Measurements from ENCODE around the gene CDC6.

CDC6 gene

GRCh38 chr17:40328386-40328766, 40.7 kb downstream of the CDC6 start:
- TF ChIP-seq NFIC (IDR thresholded peaks at IDR 0.05) (no peak), TAF1 (IDR thresholded peaks at IDR 0.05; ENCODE audit: low read depth) (no peak), EP300 (IDR thresholded peaks at IDR 0.05; ENCODE audit: borderline replicate concordance) (no peak), CREB1 (IDR thresholded peaks at IDR 0.05; ENCODE audit: low read depth) (no peak), CEBPB (IDR thresholded peaks at IDR 0.05) (no peak), TEAD4 (IDR thresholded peaks at IDR 0.05) (no peak), TCF12 (IDR thresholded peaks at IDR 0.05; ENCODE audit: low read depth) (no peak), FOXM1 (IDR thresholded peaks at IDR 0.05; ENCODE audit: borderline replicate concordance, low read depth) (no peak), EGR1 (IDR thresholded peaks at IDR 0.05) (no peak), RAD21 (IDR thresholded peaks at IDR 0.05; ENCODE audit: low read depth) (no peak), YY1 (IDR thresholded peaks at IDR 0.05; ENCODE audit: low read depth) (no peak), ZBTB7A (IDR thresholded peaks at IDR 0.05; ENCODE audit: low read depth) (no peak)
- TF ChIP-seq, protein P1, sequence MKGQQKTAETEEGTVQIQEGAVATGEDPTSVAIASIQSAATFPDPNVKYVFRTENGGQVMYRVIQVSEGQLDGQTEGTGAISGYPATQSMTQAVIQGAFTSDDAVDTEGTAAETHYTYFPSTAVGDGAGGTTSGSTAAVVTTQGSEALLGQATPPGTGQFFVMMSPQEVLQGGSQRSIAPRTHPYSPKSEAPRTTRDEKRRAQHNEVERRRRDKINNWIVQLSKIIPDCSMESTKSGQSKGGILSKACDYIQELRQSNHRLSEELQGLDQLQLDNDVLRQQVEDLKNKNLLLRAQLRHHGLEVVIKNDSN (IDR thresholded peaks at IDR 0.05): no peak
- TF ChIP-seq, protein P2, sequence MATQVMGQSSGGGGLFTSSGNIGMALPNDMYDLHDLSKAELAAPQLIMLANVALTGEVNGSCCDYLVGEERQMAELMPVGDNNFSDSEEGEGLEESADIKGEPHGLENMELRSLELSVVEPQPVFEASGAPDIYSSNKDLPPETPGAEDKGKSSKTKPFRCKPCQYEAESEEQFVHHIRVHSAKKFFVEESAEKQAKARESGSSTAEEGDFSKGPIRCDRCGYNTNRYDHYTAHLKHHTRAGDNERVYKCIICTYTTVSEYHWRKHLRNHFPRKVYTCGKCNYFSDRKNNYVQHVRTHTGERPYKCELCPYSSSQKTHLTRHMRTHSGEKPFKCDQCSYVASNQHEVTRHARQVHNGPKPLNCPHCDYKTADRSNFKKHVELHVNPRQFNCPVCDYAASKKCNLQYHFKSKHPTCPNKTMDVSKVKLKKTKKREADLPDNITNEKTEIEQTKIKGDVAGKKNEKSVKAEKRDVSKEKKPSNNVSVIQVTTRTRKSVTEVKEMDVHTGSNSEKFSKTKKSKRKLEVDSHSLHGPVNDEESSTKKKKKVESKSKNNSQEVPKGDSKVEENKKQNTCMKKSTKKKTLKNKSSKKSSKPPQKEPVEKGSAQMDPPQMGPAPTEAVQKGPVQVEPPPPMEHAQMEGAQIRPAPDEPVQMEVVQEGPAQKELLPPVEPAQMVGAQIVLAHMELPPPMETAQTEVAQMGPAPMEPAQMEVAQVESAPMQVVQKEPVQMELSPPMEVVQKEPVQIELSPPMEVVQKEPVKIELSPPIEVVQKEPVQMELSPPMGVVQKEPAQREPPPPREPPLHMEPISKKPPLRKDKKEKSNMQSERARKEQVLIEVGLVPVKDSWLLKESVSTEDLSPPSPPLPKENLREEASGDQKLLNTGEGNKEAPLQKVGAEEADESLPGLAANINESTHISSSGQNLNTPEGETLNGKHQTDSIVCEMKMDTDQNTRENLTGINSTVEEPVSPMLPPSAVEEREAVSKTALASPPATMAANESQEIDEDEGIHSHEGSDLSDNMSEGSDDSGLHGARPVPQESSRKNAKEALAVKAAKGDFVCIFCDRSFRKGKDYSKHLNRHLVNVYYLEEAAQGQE (IDR thresholded peaks at IDR 0.05; ENCODE audit: low read depth): no peak

- TF ChIP-seq EP300 (IDR thresholded peaks at IDR 0.05; ENCODE audit: borderline replicate concordance) (peak; percentile 59; the same call in 1 of the 2 replicates), ZBTB7A (IDR thresholded peaks at IDR 0.05; ENCODE audit: low read depth) (peak; percentile 7; the same call in 1 of the 2 replicates), FOXM1 (IDR thresholded peaks at IDR 0.05; ENCODE audit: borderline replicate concordance, low read depth) (0 out of 2 replicates have a peak, but pooled peaks have one; percentile 25), NFIC (IDR thresholded peaks at IDR 0.05) (peak; percentile 91), TEAD4 (IDR thresholded peaks at IDR 0.05) (peak; percentile 38; the same call in 1 of the 2 replicates), TCF12 (IDR thresholded peaks at IDR 0.05; ENCODE audit: low read depth) (0 out of 2 replicates have a peak, but pooled peaks have one; percentile 38), CEBPB (IDR thresholded peaks at IDR 0.05) (no peak)
- TF ChIP-seq, protein P3, sequence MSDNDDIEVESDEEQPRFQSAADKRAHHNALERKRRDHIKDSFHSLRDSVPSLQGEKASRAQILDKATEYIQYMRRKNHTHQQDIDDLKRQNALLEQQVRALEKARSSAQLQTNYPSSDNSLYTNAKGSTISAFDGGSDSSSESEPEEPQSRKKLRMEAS (IDR thresholded peaks at IDR 0.05): no peak; the same call in 1 of the 2 replicates
Measured at GRCh38 chr17:40329839-40330794, 42.4 kb downstream of the CDC6 start.

DNA sequence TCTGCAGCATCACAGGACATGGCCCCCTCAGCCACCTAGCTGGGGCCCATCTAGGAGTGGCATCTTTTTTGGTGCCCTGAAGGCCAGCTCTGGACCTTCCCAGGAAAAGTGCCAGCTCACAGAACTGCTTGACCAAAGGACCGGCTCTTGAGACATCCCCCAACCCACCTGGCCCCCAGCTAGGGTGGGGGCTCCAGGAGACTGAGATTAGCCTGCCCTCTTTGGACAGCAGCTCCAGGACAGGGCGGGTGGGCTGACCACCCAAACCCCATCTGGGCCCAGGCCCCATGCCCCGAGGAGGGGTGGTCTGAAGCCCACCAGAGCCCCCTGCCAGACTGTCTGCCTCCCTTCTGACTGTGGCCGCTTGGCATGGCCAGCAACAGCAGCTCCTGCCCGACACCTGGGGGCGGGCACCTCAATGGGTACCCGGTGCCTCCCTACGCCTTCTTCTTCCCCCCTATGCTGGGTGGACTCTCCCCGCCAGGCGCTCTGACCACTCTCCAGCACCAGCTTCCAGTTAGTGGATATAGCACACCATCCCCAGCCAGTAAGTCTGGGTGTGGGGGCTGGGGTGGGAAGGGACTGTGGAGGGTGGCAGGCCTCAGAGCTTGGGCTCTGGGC, 43.3 kb downstream of the CDC6 start:
- TF ChIP-seq TAF1 (IDR thresholded peaks at IDR 0.05; ENCODE audit: low read depth) (no peak), TCF12 (IDR thresholded peaks at IDR 0.05; ENCODE audit: low read depth) (no peak), RAD21 (IDR thresholded peaks at IDR 0.05; ENCODE audit: low read depth) (no peak)

- TF ChIP-seq ZBTB7A (IDR thresholded peaks at IDR 0.05; ENCODE audit: low read depth) (peak; percentile 97), YY1 (IDR thresholded peaks at IDR 0.05; ENCODE audit: low read depth) (no peak), TEAD4 (IDR thresholded peaks at IDR 0.05) (no peak; the same call in 1 of the 2 replicates), FOXM1 (IDR thresholded peaks at IDR 0.05; ENCODE audit: borderline replicate concordance, low read depth) (peak; percentile 46; the same call in 1 of the 2 replicates), EGR1 (IDR thresholded peaks at IDR 0.05) (peak; percentile 10; the same call in 1 of the 2 replicates), EP300 (IDR thresholded peaks at IDR 0.05; ENCODE audit: borderline replicate concordance) (peak; percentile 63; the same call in 1 of the 2 replicates), CEBPB (IDR thresholded peaks at IDR 0.05) (0 out of 2 replicates have a peak, but pooled peaks have one; percentile 1), NFIC (IDR thresholded peaks at IDR 0.05) (peak; percentile 96), RAD21 (IDR thresholded peaks at IDR 0.05; ENCODE audit: low read depth) (peak; percentile 3; the same call in 1 of the 2 replicates), TCF12 (IDR thresholded peaks at IDR 0.05; ENCODE audit: low read depth) (peak; percentile 84), TAF1 (IDR thresholded peaks at IDR 0.05; ENCODE audit: low read depth) (no peak), CREB1 (IDR thresholded peaks at IDR 0.05; ENCODE audit: low read depth) (no peak)
- TF ChIP-seq, protein P2 (IDR thresholded peaks at IDR 0.05; ENCODE audit: low read depth): no peak
- TF ChIP-seq, protein P1 (IDR thresholded peaks at IDR 0.05): no peak
- TF ChIP-seq, protein P3 (IDR thresholded peaks at IDR 0.05): peak; percentile 58
Measured at GRCh38 chr17:40331743-40332641, 44.3 kb downstream of the CDC6 start.
